Activated T-helper 9 cell treated with anti-CD3 and anti-CD28 coated beads, Interleukin-2, amount 50 U/mL, for 16 hours (primary cell): Measurements from ENCODE around the gene AP1AR.

Experiments
- DNase-seq: peaks from one replicate; pipeline ENCODE4 v3.0.0-alpha.2; 2020; ENCODE audit warnings: low read depth

The AP1AR gene

DNA sequence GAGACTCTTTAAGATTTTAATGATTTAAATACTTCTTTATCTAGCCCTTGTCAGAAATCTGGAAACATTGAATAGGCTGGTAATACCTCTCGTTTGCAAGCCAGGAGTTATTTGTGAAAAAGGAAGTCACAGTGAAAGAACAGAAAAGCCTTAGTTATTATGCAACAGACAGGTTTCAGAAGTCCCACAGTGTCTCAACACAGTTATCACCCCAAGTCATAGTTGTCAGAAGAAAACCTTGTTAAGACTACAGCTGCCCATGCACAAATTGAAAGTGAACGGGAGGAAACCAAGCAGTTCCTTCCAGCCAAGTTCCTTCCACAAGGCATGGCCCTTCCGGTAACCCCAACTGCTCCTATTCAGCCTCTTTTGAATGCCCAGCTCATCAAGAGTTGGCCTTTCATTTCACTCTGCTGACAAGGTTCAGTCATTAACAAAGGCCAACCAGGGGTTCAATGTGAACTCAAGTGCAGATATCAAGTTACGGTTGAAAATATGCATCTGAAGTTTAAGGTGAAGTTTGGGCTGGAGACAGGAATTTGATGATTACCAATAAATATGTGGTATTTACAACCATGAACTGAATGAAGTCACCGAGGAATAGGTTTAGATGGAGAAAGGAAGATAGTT, 81.1 kb downstream of the AP1AR start:
- no peak for DNase-seq

DNA sequence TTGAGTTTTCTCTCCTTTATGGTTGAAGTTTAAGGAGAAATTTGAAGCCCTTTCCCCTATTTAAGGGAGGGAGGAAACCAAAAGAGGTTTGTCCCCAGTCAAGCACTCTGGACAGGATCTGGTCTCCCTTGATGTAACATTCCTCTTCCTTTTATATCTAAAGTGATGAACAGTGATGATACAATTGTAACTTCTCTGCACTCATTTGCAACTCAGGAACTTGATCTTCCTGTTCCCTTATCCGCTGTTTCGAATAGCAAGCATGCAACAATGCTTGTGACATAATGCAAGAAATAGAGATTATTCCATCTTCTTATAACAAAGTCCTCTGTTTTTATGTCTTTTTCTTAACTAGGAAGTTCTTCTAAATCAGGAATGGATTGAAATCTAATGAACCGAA, 83.9 kb downstream of the AP1AR start:
- DNase-seq, result no peak

- no peak for DNase-seq
These were observed 84.8 kb downstream of the AP1AR start for GRCh38 chr4:112316360-112316759.

- DNase-seq, result no peak
These were observed 86.9 kb downstream of the AP1AR start for GRCh38 chr4:112318239-112319142.
